H7 (cell line): ENCODE measurements around the gene NOXO1. TPM values are rescaled to one million over a fixed set of nuclear protein-coding genes. Genes with fewer than 3 reads are reported as not detected.

Source experiments
- DNase-seq: peaks from one replicate; pipeline ENCODE4 v3.0.0; 2012
- H3K27me3 ChIP-seq: 2 replicates; pipeline ENCODE4 v1.6.0; 2011; ENCODE audit warnings: mild to moderate bottlenecking, low read length; ENCODE audit not compliant: control insufficient read depth, insufficient read depth
- H3K36me3 ChIP-seq: replicated peaks from 2 replicates; pipeline ENCODE4 v1.5.1; 2011; ENCODE audit warnings: low read length; ENCODE audit not compliant: control insufficient read depth, insufficient read depth
- H3K4me3 ChIP-seq: 2 replicates; pipeline ENCODE4 v1.5.1; 2011; ENCODE audit warnings: low read depth, mild to moderate bottlenecking, control low read depth, low read length, moderate library complexity; ENCODE audit not compliant: insufficient read depth
- total RNA-seq: library from RNA; depleted of rRNA; stranded (reverse); fragments of >200 nt; shearing (Covaris generic); gene quantifications from 2 replicates; pipeline ENCODE4 v1.2.3, GENCODE V29; 2014

Gene NOXO1
- total RNA-seq, 1 experiment from 2014 or later: not detected

DNA sequence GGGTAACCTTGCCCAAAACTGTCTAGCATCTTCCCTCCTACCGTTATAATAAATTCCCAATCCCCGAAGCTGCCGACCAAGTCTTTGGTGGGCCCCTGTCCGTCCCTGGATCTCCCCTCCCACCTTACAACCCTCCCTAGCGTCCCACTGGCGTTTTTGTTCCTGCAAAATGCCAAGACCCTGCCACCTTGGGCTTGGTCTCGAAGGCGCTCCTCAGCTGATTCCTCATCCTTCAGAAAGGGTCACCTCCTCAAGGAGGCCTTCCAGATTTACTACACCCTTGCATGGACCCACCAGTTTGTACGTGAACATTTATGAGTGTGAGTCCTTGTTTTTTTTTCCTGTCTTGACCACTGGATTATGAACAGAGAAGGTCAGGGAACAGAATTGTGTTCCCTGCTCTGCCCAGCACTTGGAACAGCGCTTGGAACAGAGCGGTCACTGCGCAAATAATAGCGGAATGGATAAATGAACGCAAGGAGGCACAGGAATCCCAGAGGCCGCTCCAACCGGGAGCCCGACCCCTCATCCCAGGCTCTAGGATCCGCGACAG is 1.8 kb upstream of the NOXO1 start:
- peaks cover 45% of the 10 kb centered on the region for H3K27me3 ChIP-seq

DNA sequence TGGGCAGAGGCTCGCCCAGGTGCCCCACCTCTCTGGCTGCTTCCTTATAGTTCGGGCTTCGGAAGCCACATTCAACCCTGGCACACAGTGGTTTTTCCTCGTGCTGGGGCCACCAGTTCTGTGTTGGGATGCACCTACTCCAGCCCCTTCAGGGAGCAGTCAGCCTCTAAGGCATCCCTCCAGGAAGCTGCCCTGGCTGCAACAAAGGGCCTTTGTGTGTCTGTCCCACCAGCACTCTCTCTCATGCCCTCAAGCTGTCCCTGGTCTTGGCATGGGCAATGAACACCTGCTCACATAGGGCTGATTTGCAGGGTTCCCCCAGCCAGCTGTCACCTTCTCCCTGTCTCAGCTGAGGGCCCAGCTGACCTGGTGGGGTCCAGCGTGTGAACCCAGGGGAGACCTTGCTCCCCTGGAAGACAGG is 754 bp upstream of the NOXO1 start:
- no peak for DNase-seq
- H3K36me3 ChIP-seq: peaks cover 6% of the 10 kb centered on the region
- H3K4me3 ChIP-seq: no peak overlapping the region
- peaks cover 45% of the 10 kb centered on the region for H3K27me3 ChIP-seq

More for the DNA sequence above, 1.8 kb upstream of the NOXO1 start:
- peak overlapping the region; percentile 65; the same call in 1 of the 2 replicates for H3K4me3 ChIP-seq
- DNase-seq: no peak
- peaks cover 6% of the 10 kb centered on the region for H3K36me3 ChIP-seq

DNA sequence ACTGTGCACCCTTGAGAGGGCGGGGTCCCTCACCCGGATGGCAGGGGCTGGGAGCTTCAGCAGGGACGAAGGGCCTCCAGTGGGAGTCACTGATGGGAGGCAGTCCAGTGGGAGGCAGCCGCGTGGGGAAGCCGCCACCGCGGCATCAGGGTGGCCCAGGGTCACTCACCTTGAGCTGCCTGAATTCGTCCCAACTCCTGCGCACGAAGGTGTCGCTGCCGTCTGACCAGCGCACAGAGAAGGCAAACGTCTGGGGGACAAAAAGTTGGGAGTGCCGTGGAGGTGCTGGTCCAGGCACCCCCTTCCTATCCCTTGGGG is 540 bp downstream of the NOXO1 start:
- peaks cover 8% of the 10 kb centered on the region for H3K36me3 ChIP-seq
- DNase-seq: no peak
- peak overlapping the region; percentile 48; the same call in 1 of the 2 replicates for H3K4me3 ChIP-seq
- H3K27me3 ChIP-seq: peaks cover 45% of the 10 kb centered on the region

DNA sequence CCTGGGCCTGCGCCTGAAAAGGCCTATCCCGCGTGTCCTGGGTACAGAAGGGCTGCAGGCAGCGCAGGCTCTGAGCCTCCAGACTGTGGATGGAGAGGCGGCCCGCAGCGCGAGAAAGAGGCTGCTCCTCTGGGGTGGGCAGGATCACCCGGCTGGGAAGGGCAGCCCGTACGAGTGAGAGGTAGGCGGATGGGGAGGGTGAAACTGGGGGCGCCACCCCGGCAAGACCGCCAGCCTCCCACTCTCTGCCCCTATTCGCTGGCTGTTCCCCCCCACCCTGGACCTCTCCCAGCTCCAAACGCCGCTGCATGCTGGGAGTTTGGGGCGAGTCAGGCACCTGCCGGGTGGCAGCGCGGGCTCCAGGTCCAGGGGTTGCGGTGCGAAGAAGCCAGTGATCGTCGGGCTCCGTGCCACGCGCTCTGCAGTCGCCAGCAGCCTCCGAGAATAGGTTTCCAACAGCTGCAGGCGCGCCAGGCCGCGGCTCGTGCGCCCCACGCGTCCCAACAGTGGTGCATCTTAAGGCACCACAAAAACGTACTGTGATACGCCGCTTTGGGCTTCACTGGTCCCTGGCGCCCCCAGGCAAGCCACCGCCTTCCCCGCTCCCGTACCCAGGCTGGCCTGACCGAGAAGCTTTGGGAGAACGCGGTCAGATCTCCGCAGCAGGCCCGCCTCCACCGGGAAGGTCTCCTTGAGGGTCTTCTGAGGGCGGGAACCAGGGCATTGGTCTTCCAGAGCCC is 1.1 kb downstream of the NOXO1 start:
- H3K4me3 ChIP-seq: peak overlapping the region; percentile 48; the same call in 1 of the 2 replicates
- H3K36me3 ChIP-seq: peaks cover 5% of the 10 kb centered on the region
- peaks cover 45% of the 10 kb centered on the region for H3K27me3 ChIP-seq
- peak; percentile 87 for DNase-seq

DNA sequence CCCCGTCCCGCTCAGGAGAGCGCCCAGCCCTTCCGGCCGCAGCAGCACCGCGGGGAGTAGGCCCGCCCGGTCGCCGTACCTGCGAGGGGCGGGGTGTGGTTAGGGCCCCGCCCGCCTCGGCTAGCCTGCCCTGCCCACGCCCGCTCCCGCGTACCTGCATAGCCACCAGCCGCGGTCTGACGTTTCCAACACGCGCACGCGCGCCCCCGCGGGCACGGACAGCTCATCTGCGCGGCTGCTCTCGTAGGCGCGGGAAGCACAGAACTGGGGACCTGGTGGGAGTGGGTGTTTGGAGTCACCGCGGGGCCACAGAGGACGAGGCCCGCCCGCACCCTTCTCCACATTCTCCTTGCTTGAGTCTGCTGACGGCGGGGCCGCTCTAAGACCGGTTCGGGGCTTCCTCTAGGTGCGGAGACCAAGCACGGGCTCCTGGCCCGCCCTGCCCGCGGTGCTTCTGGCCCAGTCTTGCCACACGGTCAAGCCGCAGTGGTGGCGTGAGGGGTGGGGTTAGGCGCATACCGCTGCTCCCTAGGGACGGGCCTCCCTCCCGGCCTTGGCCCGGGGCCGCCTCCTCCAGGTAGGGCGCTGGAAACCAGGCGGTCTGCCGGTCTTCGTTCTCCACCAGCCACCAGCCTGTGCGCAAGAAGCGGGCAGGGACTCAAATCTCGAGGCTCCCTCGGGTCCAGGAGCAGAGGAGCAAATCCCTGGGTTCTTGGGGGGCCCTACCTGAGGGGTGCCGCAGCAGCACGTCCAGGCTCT is 1.8 kb downstream of the NOXO1 start:
- H3K36me3 ChIP-seq: peaks cover 9% of the 10 kb centered on the region
- H3K4me3 ChIP-seq: peak overlapping the region; percentile 48
- peak; percentile 97 for DNase-seq
- peaks cover 45% of the 10 kb centered on the region for H3K27me3 ChIP-seq

DNA sequence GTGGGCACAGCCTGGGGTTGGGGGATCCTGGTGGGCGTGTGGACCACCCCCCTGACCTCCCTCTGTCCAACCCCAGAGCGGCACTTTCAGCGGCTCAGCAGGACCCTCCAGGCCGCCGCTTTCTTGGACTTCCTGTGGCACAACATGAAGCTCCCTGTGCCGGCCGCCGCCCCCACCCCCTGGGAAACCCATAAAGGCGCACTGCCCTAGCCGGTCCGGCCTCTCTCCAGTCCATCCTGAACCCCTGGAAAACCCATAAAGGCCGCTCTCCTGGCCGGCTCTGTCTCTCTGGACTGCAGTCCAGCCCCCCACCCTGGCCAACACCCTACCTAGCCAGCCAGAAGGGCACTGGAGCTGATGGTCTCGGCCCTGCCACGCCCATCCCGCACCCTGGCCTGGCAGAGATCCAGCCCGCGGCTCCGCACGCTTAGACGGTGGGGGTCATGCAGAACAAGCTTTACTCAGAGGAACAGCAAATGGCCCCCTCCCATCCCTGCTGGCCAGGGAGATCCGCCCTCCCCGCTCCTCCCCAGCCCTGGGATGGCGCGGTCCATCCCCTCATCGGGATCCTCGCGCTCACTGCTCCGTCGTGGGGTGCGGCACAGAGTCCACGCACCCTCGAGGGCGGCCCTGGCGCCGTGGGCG is 2.7 kb downstream of the NOXO1 start:
- peak; percentile 93 for DNase-seq
- Histone ChIP-seq H3K4me3 (peak overlapping the region; percentile 48), H3K36me3 (peaks cover 9% of the 10 kb centered on the region), H3K27me3 (peaks cover 44% of the 10 kb centered on the region)

DNA sequence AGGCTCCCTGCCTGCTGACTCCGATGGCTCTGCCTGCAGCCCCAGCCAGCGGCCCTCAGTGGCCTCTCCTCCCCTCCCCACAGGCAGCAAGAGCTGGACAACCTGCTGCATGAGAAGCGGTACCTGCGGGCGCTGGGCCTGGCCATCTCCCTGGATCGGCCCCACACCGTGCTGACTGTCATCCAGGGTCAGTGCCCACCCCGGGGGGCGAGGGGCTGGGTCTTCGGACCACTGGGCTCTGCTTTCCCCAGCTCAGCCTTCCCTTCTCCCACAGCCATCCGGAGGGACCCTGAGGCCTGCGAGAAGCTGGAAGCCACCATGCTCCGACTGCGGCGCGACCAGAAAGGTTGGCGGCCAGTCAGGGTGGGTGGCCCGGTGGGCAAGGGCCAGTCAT is 3.4 kb downstream of the NOXO1 start:
- Histone ChIP-seq H3K4me3 (no peak overlapping the region), H3K36me3 (peaks cover 9% of the 10 kb centered on the region), H3K27me3 (peaks cover 37% of the 10 kb centered on the region)
- no peak for DNase-seq

DNA sequence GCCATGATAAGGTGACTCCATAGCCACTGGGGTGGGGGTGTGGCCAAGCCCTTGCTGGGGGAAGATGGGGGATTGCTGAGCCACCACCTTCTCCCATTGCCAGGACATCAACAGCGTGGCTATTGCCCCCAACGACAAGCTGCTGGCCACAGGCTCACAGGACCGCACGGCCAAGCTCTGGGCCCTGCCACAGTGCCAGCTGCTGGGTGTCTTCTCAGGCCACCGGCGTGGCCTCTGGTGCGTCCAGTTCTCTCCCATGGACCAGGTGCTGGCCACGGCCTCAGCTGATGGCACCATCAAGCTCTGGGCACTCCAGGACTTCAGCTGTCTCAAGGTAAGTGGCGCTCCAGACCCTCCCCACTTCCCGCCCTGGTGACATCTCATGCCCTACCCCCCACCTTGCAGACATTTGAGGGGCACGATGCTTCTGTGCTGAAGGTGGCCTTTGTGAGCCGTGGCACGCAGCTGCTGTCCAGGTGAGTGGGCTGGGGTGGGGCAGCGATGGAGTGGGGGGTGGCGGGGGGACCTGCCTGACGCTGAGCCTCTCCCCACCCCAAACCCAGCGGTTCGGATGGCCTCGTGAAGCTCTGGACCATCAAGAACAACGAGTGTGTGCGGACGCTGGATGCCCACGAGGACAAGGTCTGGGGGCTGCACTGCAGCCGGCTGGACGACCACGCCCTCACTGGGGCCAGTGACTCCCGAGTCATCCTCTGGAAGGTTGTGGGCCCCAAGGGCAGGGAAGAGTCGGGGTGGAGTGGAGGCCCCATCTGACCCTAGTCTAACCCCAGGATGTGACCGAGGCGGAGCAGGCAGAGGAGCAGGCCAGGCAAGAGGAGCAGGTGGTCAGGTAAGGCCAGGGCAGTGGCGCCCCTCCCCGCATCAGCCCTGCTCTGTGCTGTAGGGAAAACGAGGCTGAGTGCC is 4.1 kb downstream of the NOXO1 start:
- Histone ChIP-seq H3K27me3 (peaks cover 30% of the 10 kb centered on the region), H3K4me3 (no peak overlapping the region), H3K36me3 (peaks cover 9% of the 10 kb centered on the region)
- DNase-seq: no peak

DNA sequence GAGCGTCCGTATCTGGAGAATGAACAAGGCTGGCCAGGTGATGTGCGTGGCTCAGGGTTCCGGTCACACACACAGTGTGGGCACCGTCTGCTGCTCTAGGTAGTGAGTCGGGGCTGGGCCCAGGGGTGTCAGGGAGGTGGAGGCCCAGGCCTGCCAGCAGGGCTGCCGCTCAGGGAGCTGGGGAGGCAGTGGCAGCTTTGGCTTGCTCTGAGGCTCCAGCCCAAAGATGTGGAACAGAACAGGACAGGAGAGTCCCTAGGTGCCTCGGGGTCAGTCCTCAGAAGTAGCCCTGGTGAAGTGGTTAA is 5.1 kb downstream of the NOXO1 start:
- DNase-seq: no peak
- Histone ChIP-seq H3K36me3 (peaks cover 9% of the 10 kb centered on the region), H3K4me3 (no peak overlapping the region), H3K27me3 (peaks cover 20% of the 10 kb centered on the region)

DNA sequence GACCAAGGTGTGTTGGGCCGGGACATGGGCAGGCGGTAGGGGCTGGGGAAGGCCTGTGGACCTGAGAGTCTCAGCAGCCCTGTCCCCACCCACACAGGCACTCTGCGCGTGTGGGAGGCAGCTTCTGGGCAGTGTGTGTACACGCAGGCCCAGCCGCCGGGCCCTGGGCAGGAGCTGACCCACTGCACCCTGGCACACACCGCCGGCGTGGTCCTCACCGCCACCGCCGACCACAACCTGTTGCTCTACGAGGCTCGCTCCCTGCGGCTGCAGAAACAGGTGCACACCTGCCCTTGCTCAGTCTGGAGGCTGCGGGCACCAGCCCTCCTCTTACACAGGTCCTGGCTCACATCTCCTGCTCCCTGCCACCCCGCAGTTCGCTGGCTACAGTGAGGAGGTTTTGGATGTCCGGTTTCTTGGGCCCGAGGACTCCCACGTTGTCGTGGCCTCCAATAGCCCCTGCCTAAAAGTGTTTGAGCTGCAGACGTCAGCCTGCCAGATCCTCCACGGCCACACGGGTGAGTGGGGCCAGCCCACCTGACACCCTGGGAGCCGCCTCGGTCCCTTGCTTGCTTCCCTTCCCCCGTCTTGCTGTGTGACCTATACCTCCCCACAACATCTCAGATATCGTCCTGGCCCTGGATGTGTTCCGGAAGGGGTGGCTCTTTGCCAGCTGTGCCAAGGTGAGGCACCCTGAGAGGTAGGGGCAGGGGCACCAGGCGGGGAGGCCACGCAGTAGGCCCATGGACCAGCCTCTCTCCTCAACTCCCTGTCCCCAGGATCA is 5.6 kb downstream of the NOXO1 start:
- H3K27me3 ChIP-seq: peaks cover 14% of the 10 kb centered on the region
- DNase-seq: no peak
- no peak overlapping the region for H3K4me3 ChIP-seq
- H3K36me3 ChIP-seq: peaks cover 9% of the 10 kb centered on the region

DNA sequence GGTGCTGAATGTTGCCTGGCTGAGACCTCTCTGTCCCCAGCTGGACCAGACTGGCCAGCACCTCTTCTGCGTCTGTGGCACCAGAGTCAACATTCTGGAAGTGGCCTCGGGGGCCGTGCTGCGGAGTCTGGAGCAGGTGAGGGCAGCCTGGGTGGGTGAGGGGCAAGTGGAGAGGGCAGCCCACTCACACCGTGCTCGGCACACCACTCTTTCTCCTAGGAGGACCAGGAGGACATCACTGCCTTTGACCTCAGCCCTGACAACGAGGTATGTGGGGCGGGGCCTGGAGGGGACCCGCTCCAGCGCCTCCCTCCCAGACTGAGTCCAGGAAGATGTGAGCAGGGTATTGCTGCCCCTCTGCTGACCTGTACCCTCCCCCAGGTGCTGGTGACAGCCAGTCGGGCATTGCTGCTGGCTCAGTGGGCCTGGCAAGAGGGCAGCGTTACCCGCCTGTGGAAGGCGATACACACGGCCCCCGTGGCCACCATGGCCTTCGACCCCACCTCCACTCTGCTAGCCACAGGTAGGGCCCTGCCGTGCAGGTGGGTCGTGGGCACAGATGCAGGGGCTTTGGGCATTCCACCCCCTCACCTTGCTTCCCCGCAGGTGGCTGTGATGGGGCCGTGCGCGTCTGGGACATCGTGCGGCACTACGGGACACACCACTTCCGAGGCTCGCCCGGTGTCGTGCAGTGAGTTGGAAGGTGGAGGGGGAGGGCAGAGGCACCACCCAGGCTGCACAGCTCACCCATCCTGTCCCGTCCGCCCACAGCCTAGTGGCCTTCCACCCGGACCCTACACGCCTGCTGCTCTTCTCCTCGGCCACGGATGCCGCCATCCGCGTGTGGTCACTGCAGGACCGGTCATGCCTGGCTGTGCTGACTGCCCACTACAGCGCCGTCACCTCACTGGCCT is 6.9 kb downstream of the NOXO1 start:
- no peak for DNase-seq
- Histone ChIP-seq H3K27me3 (peaks cover 2% of the 10 kb centered on the region; the same call in 1 of the 2 replicates), H3K4me3 (no peak overlapping the region), H3K36me3 (peaks cover 9% of the 10 kb centered on the region)

DNA sequence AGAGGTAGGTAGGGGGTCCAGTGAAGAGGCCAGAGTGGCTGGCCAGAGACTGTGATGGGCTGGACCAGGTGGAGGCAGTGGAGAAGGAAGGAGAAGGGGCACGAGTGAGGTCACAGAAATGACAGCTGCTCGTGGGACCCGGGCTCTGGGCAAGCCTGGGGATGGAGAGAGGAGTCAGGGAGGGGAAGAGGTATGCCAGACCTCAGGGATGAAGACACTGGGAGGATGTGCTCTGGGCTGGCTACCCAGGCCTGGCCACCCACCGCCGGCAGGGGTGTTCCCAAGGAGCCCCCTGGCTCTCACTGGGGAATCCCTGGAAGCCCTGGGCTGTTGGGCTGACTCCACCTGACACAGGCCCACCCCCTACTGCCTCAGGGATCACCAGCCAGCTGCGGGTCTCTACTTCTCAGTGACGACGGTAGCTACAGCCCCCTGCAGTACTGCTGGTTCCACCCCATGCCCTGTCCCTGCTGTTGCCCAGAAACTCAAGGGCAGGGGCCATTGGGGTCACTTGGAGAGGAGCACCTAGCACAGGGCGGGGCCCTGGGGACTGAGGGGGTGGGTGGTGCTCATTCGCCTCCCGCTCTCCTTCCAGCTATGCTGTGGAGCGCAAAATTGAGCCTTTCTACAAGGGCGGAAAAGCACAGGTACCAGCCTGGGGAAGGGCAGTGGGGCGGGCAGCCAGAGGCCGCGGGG is 7.7 kb downstream of the NOXO1 start:
- Histone ChIP-seq H3K4me3 (no peak overlapping the region), H3K27me3 (no peaks in the 10 kb centered on the region), H3K36me3 (peaks cover 9% of the 10 kb centered on the region)
- no peak for DNase-seq
